ENCODE measurements around the gene TSHZ2.

Gene TSHZ2

GRCh38 chr20:53191957-53192356, 219.8 kb downstream of the TSHZ2 start:
- no peak overlapping the region for H3K27ac ChIP-seq
- TF ChIP-seq ZFX (IDR thresholded peaks at IDR 0.05; ENCODE audit: borderline replicate concordance) (no peak), CTCF (IDR thresholded peaks at IDR 0.05) (no peak)

GRCh38 chr20:53194306-53195290, 222.4 kb downstream of the TSHZ2 start:
- TF ChIP-seq CTCF (IDR thresholded peaks at IDR 0.05) (no peak), ZFX (IDR thresholded peaks at IDR 0.05; ENCODE audit: borderline replicate concordance) (no peak)
- no peak overlapping the region for H3K27ac ChIP-seq

- TF ChIP-seq ZFX (IDR thresholded peaks at IDR 0.05; ENCODE audit: borderline replicate concordance) (no peak), CTCF (IDR thresholded peaks at IDR 0.05) (no peak)
- no peak overlapping the region for H3K27ac ChIP-seq
Measured at GRCh38 chr20:53195876-53196610, 223.9 kb downstream of the TSHZ2 start.

GRCh38 chr20:53201588-53201987, 229.4 kb downstream of the TSHZ2 start:
- TF ChIP-seq ZFX (IDR thresholded peaks at IDR 0.05; ENCODE audit: borderline replicate concordance) (no peak), CTCF (IDR thresholded peaks at IDR 0.05) (no peak)
- no peak overlapping the region for H3K27ac ChIP-seq

GRCh38 chr20:53202777-53203176, 230.6 kb downstream of the TSHZ2 start:
- TF ChIP-seq CTCF (IDR thresholded peaks at IDR 0.05) (no peak), ZFX (IDR thresholded peaks at IDR 0.05; ENCODE audit: borderline replicate concordance) (no peak)
- H3K27ac ChIP-seq: no peak overlapping the region

GRCh38 chr20:53205046-53205445, 232.9 kb downstream of the TSHZ2 start:
- no peak for TF ChIP-seq ZFX (IDR thresholded peaks at IDR 0.05; ENCODE audit: borderline replicate concordance)
- TF ChIP-seq CTCF (IDR thresholded peaks at IDR 0.05): no peak
- no peak overlapping the region for H3K27ac ChIP-seq
